Measurements from ENCODE around the gene ADRA2B.

Gene ADRA2B

GRCh38 chr2:96118698-96119388 is 2.5 kb upstream of the ADRA2B start:
- DNase-seq (ENCODE audit: low read depth in 2 of 2), result no peak

- no peak for DNase-seq (ENCODE audit: low read depth in 2 of 2)
Observed at GRCh38 chr2:96117701-96118588, 1.6 kb upstream of the ADRA2B start.

- DNase-seq (ENCODE audit: low read depth in 2 of 2), result no peak
Observed at GRCh38 chr2:96116879-96117533, 635 bp upstream of the ADRA2B start.

DNA sequence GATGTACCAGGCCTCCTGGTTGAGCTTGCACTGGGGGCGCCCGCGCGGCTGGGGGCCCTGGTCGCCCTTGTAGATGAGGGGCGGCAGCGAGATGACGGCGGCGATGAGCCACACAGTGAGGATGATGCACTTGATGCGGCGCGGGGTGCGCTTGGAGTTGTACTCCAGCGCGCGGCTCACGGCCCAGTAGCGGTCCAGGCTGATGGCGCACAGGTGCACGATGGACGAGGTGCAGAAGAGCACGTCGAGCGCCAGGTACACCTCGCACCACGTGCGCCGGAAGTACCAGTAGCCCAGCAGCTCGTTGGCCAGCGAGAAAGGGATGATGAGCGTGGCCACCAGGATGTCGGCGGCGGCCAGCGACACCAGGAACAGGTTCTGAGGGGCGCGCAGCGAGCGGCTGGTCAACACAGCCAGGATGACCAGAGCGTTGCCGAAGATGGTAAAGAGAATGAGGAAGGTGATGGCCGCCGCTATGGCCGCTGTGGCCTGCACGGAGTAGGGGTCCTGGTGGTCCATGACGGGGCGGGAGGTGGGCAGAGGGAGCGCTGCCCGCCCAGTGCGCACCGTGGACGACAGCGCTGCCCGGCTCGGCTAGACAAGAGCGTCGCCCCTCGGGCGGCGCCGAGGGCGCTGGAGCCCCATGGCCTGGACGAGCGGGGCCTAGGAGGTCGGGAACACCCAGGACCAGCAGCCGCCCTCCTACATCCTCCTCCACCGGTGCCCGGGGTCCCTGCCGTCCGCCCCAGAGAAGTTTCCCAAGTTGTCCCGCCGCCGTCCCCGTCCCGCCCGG is 544 bp downstream of the ADRA2B start:
- DNase-seq (ENCODE audit: low read depth in 2 of 2), result no peak

- DNase-seq (ENCODE audit: low read depth in 2 of 2), result no peak
Observed at GRCh38 chr2:96114903-96115581, 1.3 kb downstream of the ADRA2B start.

- no peak for DNase-seq (ENCODE audit: low read depth in 2 of 2)
Observed at GRCh38 chr2:96114546-96114902, 1.8 kb downstream of the ADRA2B start.

GRCh38 chr2:96113951-96114350 is 2.4 kb downstream of the ADRA2B start:
- DNase-seq (ENCODE audit: low read depth in 2 of 2), result no peak

- DNase-seq (ENCODE audit: low read depth in 2 of 2), result no peak
Observed at GRCh38 chr2:96113367-96113677, 3.0 kb downstream of the ADRA2B start.

DNA sequence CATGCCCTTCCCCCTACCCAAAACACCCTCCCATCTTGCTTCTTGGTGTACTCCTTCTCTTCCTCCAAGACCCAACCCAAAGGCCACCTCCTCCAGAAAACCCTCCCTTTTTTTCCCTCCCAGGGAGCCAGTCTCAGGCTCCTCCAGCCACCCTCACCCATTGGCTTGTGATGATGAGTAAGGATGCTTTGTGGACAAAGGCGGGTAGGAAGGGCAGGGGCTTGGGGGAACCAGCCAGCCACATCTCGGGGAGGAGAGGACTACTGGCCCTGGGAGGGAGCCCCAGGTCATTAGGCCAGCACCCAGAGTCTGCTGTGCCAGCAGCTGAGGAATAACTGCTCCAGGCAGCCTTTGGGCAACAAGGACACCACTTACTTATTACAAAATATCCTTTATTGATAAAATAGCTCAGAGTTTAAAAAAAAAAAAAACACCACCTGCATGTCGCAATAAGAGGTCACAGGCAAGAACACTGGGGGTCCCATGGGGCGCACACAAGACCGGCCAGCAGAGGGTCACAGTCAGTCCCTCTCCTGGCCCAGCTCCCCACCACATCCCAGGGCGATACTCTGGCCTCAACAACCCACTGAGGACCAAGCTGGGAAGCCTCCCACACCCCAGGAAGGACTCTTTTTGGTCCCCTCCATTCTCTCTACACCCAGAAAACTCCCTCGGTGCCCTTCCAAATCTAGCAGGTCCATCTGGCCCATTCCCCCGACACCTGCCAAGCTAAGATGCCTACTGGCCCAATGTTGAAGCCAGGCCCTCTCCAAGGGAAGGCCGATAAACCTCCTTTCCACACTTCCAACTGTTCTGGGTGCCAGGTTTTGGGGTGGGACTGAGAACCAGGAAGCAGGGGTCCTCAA is 3.6 kb downstream of the ADRA2B start:
- no peak for DNase-seq (ENCODE audit: low read depth in 2 of 2)

- no peak for DNase-seq (ENCODE audit: low read depth in 2 of 2)
Observed at GRCh38 chr2:96111823-96112500, 4.4 kb downstream of the ADRA2B start.

DNA sequence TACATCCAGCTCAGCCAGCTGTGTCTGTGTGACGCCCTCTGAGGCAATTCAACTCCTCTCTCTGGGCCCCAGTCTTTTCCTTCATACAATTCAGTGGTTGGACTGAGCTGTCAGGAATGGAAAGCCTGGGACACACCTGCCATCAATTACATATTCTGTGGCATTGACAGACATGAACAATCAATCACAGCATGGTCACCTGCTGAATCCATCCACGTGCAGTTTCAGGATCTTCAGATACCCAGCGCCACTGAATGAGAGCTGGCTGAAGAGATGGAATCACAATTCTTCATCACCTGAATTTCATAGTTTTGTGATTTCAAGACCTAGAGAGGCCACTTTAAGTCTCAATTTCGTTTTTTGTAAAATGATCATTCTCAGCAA is 5.1 kb downstream of the ADRA2B start:
- no peak for DNase-seq (ENCODE audit: low read depth in 2 of 2)

- DNase-seq (ENCODE audit: low read depth in 2 of 2), result no peak
Observed at GRCh38 chr2:96110621-96111256, 5.6 kb downstream of the ADRA2B start.

DNA sequence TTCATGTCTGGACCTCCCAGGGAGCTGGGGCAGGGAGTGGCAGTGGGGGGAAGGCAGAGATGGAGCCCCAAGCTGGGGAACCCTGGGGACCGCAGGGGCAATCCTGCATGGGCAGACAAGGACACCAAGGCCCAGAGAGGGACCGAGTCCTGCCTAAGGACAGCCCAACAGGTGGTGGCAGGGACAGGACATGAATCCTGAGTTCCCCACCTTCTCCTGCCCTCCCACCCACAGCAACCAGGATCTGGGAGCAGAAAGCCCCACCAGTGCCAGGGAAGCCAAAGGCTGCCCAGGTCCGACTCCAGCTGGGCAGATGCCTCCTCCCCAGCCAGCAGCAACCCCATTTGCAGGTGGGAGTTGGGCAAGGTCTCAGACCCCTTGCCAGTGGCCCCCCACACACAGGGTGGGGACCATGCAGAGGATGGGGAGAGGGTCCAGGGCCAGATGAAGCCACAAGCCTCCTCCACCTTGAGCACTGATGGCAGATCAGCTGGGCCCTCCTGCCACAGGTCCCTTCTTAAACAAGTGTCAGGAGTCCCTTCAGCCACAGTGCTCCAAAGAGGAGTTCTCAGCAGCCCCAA is 6.3 kb downstream of the ADRA2B start:
- no peak for DNase-seq (ENCODE audit: low read depth in 2 of 2)

GRCh38 chr2:96109361-96109680 is 7.0 kb downstream of the ADRA2B start:
- no peak for DNase-seq (ENCODE audit: low read depth in 2 of 2)

- no peak for DNase-seq (ENCODE audit: low read depth in 2 of 2)
Observed at GRCh38 chr2:96108541-96109360, 7.6 kb downstream of the ADRA2B start.

DNA sequence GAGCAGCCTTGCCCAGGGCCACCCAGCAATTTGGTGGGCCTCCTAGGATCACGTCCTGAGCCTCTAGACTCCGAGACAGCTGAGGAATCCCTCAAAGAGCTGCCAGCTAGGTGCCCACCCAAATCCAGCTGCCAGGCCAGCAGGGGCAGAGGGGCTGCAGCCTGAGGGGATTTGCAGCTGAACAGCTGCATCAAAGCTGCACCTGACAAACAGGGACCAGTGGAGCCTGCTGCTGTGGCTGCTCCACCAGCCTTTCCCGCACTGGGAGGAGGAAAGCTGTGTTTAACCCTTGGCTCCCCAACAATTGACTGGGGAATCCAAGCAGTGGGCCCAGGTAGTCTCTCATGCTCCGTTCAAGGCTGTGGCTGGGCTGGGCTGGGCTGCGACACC is 8.2 kb downstream of the ADRA2B start:
- no peak for DNase-seq (ENCODE audit: low read depth in 2 of 2)

DNA sequence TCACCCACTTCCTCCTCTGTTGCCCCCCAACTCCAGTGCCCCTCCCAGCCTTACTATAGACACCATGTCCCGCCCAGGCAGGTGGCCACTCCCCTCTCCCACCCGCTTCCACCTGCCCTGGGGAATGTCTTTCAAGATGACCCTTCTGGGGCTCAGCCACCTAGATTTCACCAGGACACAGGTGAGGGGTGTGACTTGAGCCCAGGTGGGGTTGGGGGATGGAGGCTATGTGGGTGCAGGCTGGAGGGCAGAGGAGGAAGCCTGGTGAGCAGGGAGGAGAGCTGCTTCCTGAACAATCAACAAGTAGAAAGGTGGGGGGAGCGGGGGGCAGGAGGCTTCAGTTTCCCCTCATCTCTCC is 8.7 kb downstream of the ADRA2B start:
- DNase-seq (ENCODE audit: low read depth in 2 of 2), result no peak

DNA sequence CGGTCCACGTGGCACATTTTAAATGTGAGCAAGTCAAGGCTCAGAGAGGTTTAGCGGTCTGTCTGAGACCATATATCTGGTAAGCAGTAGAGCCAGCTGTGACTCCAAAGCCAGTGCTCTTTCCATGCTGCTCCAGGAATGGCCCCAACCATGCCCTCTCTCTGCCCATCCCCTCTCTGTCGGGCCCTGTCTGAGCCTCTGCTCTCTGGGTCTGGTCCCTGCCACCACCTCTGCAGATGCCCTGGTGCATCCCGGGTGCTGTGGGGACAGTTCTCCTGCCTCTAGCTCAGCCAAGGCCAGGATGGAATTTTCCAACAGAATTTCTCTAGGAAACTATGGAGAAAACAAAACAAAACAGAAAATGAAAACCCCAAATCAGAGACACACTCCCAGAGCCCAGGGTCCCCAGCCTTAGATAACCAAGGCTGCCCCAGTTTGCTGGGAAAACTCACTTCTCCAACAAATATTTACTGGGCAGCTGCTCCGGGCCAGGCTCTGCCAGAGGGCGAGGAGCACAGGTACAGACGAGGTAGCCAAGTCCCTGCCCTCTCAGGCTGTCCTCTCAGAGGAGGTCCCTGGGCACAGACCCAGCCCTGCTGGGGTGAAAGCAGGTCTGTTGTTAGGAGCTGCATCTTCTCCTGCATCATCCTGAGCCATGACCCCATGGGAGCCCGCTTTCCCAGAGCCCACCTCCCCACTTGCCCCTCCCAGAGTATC is 9.2 kb downstream of the ADRA2B start:
- DNase-seq (ENCODE audit: low read depth in 2 of 2), result no peak

Data from activated CD4-positive, alpha-beta T cell treated with anti-CD3 and anti-CD28 coated beads for 24 hours (primary cell).